K562 (cell line): ENCODE measurements around the gene IMP4. TPM values are rescaled to one million over a fixed set of nuclear protein-coding genes. Genes with fewer than 3 reads are reported as not detected.

Experiments
- ATAC-seq: fragments of 200-7000 bp; cut with Tn5 transposase; 3 replicates; pipeline ENCODE4 v1.9.1; 2020; ENCODE audit warnings: moderate library complexity
- BruUV-seq: library from RNA; stranded (reverse); fragments of 400-500 nt; replicated peaks from 2 replicates; lab custom pipeline; 2021; lab: Mats Ljungman, UMichigan
- CTCF ChIA-PET: fragments of 300-600 bp; formaldehyde crosslinking; extraction: SDS; loops from one replicate; lab custom pipeline; 2021; ENCODE audit warnings: low intra/inter-chr PET ratio; lab: Yijun Ruan, JAX
- POLR2A ChIA-PET: fragments of 300-600, 350-650 bp; sonication (Branson Sonifier 250); formaldehyde crosslinking; extraction: SDS; loops from one replicate; lab custom pipeline; 2021; ENCODE audit warnings: antibody characterized with exemption, inconsistent platforms; lab: Yijun Ruan, JAX
- DNase-seq, 4 experiments: peaks; one replicate each; pipeline versions ENCODE4 v3.0.0 to v3.0.0-alpha.2; 2011 to 2018; ENCODE audit warnings: low spot score in 3 of 4, mixed read lengths in 3 of 4; ENCODE audit errors: extremely low read depth in 1 of 4
- FAIRE-seq: peaks from 2 replicates; lab custom pipeline; 2011; peaks lifted over from hg19 to GRCh38; lab: Jason Lieb, UNC
- H2AFZ ChIP-seq: 2 replicates; pipeline ENCODE4 v1.6.0; 2011; ENCODE audit warnings: low read depth, low read length, control low read depth, inconsistent platforms
- H3K27ac ChIP-seq: fragments of 200-600 bp; 3 replicates; pipeline ENCODE4 v1.8.0; 2011; ENCODE audit warnings: low read depth, mild to moderate bottlenecking, control low read depth, inconsistent platforms, low read length, moderate library complexity, mixed read lengths; ENCODE audit errors: extremely low read depth
- H3K27me3 ChIP-seq, 2 experiments: fragments of 300-600 bp in 1 of 2; 2 replicates in 1 of 2; 3 replicates in 1 of 2; pipeline versions ENCODE4 v1.6.0 to v1.8.0; 2011; ENCODE audit warnings: inconsistent platforms in 2 of 2, low read length in 2 of 2, mild to moderate bottlenecking in 1 of 2, mixed read lengths in 1 of 2, moderate library complexity in 1 of 2; ENCODE audit not compliant: control insufficient read depth in 2 of 2, insufficient read depth in 2 of 2
- H3K36me3 ChIP-seq: fragments of 300-600 bp; 3 replicates; pipeline ENCODE4 v1.8.0; 2011; ENCODE audit warnings: mild to moderate bottlenecking, low read length, inconsistent platforms; ENCODE audit not compliant: control insufficient read depth, insufficient read depth
- H3K4me1 ChIP-seq, 2 experiments: fragments of 200-600 bp in 1 of 2; replicated peaks in 1 of 2; 2 replicates in 1 of 2; 3 replicates in 1 of 2; pipeline versions ENCODE4 v1.5.1 to v1.8.0; 2011; ENCODE audit warnings: inconsistent platforms in 2 of 2, low read length in 2 of 2, mild to moderate bottlenecking in 1 of 2, mixed read lengths in 1 of 2, moderate library complexity in 1 of 2; ENCODE audit not compliant: control insufficient read depth in 2 of 2, insufficient read depth in 2 of 2
- H3K4me2 ChIP-seq: 2 replicates; pipeline ENCODE4 v1.6.1; 2011; ENCODE audit warnings: low read length, control low read depth, inconsistent platforms, mixed read lengths; ENCODE audit not compliant: insufficient read depth
- H3K4me3 ChIP-seq: fragments of 200-600 bp; sonication (generic), shearing (Covaris generic); 2 replicates; pipeline ENCODE4 v1.5.1; 2016; ENCODE audit warnings: control low read depth, inconsistent platforms
- H3K79me2 ChIP-seq: fragments of 200-600 bp; 3 replicates; pipeline ENCODE4 v1.8.0; 2011; ENCODE audit warnings: low read length, inconsistent platforms; ENCODE audit not compliant: control insufficient read depth, insufficient read depth
- H3K9ac ChIP-seq, 2 experiments: 2 replicates each; pipeline versions ENCODE4 v1.6.0 to v1.6.1; 2011; ENCODE audit warnings: low read depth in 2 of 2, low read length in 2 of 2, control low read depth in 1 of 2, inconsistent platforms in 1 of 2, mild to moderate bottlenecking in 1 of 2, mixed read lengths in 1 of 2; ENCODE audit not compliant: insufficient read depth in 1 of 2
- H3K9me1 ChIP-seq: one replicate; pipeline ENCODE4 v1.6.0; 2011; ENCODE audit warnings: inconsistent platforms, mild to moderate bottlenecking, low read length, moderate library complexity; ENCODE audit not compliant: control insufficient read depth, insufficient read depth
- H3K9me3 ChIP-seq: replicated peaks from 2 replicates; pipeline ENCODE4 v1.5.1; 2011; ENCODE audit warnings: low read depth, low read length, inconsistent platforms; ENCODE audit not compliant: control insufficient read depth, insufficient read depth
- H4K20me1 ChIP-seq: replicated peaks from 2 replicates; pipeline ENCODE4 v1.6.1; 2011; ENCODE audit warnings: low read length, inconsistent platforms, mixed read lengths; ENCODE audit not compliant: control insufficient read depth, insufficient read depth
- REST ChIP-seq, 2 experiments: fragments of 450-650 bp; formaldehyde crosslinking in 1 of 2; IDR thresholded peaks; 2 replicates each; pipeline versions ENCODE4 v1.4.0 to v1.6.1; 2014 to 2020; ENCODE audit warnings: mild to moderate bottlenecking in 2 of 2, borderline replicate concordance in 1 of 2, low read depth in 1 of 2
- ZBTB1 ChIP-seq: sonication (generic); formaldehyde crosslinking; IDR thresholded peaks from 2 replicates; pipeline ENCODE4 v1.8.1; 2023; ENCODE audit warnings: missing genetic modification reagents, low read depth, mild to moderate bottlenecking, borderline replicate concordance
- WGBS: fragments of 100-300 bp; shearing (Covaris generic); methylation state at CpG from one replicate; pipeline ENCODE4 v1.1.6; 2016; ENCODE audit warnings: low coverage, mixed read lengths; ENCODE audit not compliant: insufficient coverage; ENCODE audit errors: missing lambda C conversion rate; 5-methylcytosine and 5-hydroxymethylcytosine counted together
- in situ Hi-C: fragments of 300-500 bp; cut with MboI; formaldehyde crosslinking; loops from 4 replicates; pipeline ENCODE4 v1.15.0; 2018; ENCODE audit warnings: inconsistent platforms, mixed read lengths
- intact Hi-C: fragments of 100-400 bp; cut with micrococcal nuclease; formaldehyde crosslinking; loops from 2 replicates; pipeline ENCODE4 v1.14.2; 2022
- polyA plus RNA-seq, 8 experiments: library from polyadenylated mRNA; depleted of rRNA in 4 of 8; stranded (reverse) in 5 of 8; unstranded in 3 of 8; fragments of >200 nt; fragmentation: Nextera tagmentation in 2 of 8; fragmentation: Illumina TruSeq in 1 of 8; extraction: Ambion mirVana in 2 of 8; extraction: Trizol in 1 of 8; gene quantifications; 2 replicates each; pipeline versions ENCODE4 v1.2.1 to v1.2.3, GENCODE V29; 2011 to 2014; ENCODE audit warnings: inconsistent platforms in 1 of 8, missing spikeins in 1 of 8
- total RNA-seq, 7 experiments: library from RNA; depleted of rRNA in 6 of 7; stranded (reverse); fragments of >200 nt in 6 of 7; fragmentation: Illumina TruSeq in 2 of 7; extraction: Trizol in 2 of 7; gene quantifications; 2 replicates each; pipeline versions ENCODE4 v1.2.1 to v1.2.3, GENCODE V29; 2011 to 2021; ENCODE audit warnings: low replicate concordance in 1 of 7

The IMP4 gene
- total and polyA plus RNA-seq, 9 of the 15 experiments (the other 6 are each of a cell fraction or from before 2014, with no cell fraction given), result 35.4 to 209 (median 100.0) TPM

- Histone ChIP-seq H3K79me2 (peaks cover 19% of the 10 kb centered on the region), H3K4me3 (no peak overlapping the region), H3K9ac (peak overlapping the region in 1 of 2 experiments; percentile 73; a peak in 2 of 4 replicates), H3K27ac (no peak overlapping the region)
- intact Hi-C loops, result no loop called here
- DNase-seq, result no peak
- peak; percentile 64 for TF ChIP-seq REST (IDR thresholded peaks at IDR 0.05; ENCODE audit: borderline replicate concordance)
- no peak for TF ChIP-seq REST (CRISPR knock-in tag; IDR thresholded peaks at IDR 0.05; ENCODE audit: low read depth)
- TF ChIP-seq ZBTB1, result no peak
- TF ChIP-seq, all 486 proteins: peak for 1
- in situ Hi-C loops, result no loop called here
- Histone ChIP-seq H3K9me3 (no peaks in the 10 kb centered on the region), H4K20me1 (no peaks in the 10 kb centered on the region), H2AFZ (no peak overlapping the region), H3K9me1 (no peaks in the 10 kb centered on the region), H3K4me2 (peak overlapping the region; percentile 24; the same call in 1 of the 2 replicates), H3K4me1 (peaks cover 5 to 38% of the 10 kb centered on the region in 2 experiments; a peak in 4 of 5 replicates), H3K36me3 (peaks cover 9% of the 10 kb centered on the region; the same call in 1 of the 3 replicates), H3K27me3 (no peaks in the 10 kb centered on the region)
- CTCF ChIA-PET, result no interaction called here
- no peak for FAIRE-seq
- POLR2A ChIA-PET, result interaction anchor here (1.0 to 5.4 kb wide), 3 partner anchors 10 to 24 kb away, joined by 3 to 63 read pairs (median 18); partner anchors contain the start of gene IMP4
- 14% methylated on average over 1 of the region's 1 CpG for WGBS
- no TSS peak for BruUV-seq
- ATAC-seq, result no peak
Measured at GRCh38 chr2:130354139-130354428, 11.4 kb downstream of the IMP4 start.
